Stimulated activated CD8-positive, alpha-beta memory T cell treated with anti-CD3 and anti-CD28 coated beads, Interleukin-2, amount 100 ng/mL, for 48 hours (primary cell): ENCODE results near the gene ATP2B2.

Experiments
- DNase-seq, 2 donors: peaks; one replicate each; pipeline ENCODE4 v3.0.0-alpha.2; 2020; ENCODE audit warnings: low read depth in 2 of 2

ATP2B2 gene

DNA sequence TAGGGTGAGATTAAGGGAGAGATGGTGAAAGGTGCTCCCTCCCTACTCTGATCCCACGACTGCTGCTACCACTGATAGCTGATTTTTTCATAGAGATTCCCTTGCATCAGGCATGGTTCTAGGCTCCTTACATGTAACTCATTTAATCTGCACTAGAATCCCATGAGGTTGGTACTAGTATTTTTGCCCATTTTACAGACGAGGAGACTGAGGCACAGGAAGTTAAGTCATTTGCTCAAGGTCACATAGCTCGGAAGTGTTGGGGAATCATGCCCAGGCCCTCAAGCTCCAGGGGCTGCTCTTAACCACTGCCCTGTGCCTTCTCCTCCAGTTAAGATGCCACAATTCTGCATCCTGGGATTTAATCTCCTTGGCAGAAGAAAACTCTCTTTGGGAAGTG lies 11.2 kb downstream of the ATP2B2 start:
- DNase-seq: no peak

GRCh38 chr3:10493202-10493589 lies 12.2 kb downstream of the ATP2B2 start:
- DNase-seq: no peak

DNA sequence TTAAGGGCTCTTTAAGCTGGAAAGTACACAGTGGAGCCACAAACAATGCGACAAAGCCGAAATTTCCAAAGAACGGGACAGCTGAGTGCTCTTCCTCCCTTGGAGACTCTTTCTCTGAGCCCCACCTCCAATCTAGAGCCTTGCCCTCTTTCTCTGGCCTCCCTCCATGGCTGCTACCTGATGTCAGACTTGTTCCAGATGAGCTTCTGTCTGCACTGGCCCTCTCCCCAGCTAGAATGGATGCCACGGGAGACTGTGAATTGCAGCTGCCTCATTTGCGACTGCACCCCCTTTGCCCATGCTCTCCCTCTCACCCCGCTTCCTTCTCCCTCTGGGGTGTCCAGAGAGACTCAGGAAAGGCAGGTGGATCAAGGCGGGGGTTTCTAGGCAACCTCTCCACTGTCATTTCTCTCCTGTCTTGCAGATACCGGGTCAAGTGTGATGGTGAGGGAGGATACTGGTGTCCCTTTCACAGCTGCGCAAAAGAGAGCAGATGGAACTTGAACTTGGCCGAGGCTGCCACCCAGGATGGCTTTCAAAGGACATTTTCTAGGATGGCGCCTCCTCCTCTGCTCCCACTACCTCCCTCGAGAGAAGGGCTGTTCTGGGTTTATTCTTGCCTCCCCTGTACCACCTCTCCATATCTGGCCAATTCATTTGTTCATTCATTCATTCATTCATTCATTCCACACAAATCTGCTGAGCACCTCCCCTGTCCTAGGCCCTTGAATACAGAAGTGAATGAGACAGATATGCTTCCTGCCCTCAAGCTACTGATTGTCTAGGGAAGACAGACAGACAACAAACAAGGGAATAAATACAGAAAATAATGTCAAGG lies 12.8 kb downstream of the ATP2B2 start:
- no peak for DNase-seq

DNA sequence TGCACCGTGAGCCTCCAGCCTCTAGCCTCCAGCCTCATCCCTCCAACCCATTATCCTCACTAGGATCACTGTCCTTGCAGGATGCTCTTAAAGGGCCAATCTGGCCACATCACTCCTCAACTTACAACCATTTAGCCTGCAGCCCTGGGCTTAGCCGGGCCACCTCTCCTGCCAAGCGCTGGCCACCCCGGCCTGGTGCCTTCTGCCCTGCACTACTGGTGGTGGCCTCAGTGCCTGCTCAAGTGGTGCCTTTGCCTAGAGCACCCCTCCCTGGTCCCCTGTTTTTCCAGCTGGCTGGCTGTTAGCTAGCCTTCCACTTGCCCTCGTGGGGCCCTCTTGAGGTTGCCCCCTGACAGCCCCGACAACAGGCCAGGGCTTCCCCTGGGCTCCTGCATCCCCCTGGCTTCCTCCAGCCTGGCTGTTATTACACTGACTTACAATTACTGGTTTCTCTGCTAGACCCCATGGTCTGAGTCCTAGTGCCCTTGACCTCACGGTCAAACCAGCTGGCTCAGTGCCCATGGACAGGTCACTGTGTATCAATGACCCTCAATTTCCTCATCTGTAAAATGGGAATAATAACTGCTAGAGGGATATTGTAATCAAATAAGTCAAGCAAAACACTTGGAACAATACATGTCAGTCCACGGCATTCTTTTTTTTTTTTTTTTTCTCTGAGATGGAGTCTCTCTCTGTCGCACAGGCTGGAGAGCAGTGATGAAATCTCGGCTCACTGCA lies 15.5 kb downstream of the ATP2B2 start:
- DNase-seq: no peak

DNA sequence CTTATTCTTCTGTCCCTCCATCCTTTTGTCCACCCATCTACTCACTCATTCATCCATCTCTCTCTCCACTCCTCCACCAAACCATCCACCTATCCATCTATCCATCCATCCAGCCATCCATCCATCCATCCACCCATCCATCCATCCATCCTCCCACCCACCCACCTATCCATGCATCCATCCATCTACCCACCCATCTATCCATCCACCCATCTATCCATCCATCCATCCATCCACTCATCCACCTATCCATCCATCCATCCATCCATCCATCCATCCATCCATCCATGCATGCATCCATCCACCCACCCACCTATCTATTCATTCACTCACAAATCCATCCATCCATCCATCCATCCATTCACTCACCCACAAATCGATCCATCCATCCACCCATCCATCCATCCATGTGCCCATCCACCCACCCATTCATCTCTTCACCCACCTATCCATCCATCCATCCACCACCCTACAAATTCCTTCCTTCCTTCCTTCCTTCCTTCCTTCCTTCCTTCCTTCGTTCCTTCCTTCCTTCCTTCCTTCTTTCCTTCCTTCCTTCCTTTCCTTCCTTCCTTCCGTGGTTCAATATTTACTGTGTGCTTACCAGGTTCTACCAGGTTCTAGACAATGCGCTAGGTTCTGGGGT lies 17.3 kb downstream of the ATP2B2 start:
- no peak for DNase-seq

DNA sequence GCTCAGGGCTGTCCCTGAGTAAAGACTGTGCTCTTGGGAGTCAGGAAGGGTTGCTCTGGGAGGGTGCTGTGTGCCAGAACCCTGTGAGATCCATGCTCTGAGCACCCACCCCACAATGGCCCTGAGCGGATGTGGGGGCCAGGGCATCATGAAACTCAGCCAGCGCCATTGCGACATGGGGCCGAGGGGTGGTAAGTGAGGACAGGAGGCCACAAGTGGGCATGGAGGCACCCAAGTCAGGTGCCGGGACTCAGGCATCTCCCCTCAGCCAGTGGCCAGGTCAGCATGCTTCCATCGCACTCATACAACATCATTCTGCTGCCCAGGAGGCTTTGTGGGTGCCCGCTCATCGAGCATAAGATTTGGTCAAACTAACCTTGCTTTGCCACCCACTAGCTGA lies 19.6 kb downstream of the ATP2B2 start:
- no peak for DNase-seq

DNA sequence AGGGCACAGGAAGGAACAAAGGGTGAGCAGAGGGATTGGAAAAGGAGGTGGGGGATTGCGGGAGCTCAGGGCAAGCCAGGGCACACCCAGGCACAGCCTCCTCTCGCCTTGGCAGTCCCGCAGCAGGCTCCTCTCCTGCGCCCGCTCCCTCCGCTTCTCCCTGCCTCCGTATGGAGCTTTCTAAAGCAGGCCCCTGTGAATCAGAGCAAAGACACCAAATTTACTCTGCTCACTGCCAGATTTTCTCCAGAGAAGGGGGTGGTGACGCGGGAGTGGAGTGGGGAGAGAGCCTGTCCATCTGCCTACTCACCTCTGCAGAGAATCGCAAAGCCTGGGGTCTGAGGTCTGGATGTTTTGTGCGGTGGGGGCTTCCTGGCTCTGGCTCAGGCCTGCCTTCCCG lies 20.0 kb downstream of the ATP2B2 start:
- DNase-seq: no peak

- no peak for DNase-seq
Measured at GRCh38 chr3:10484709-10485108, 20.7 kb downstream of the ATP2B2 start.

DNA sequence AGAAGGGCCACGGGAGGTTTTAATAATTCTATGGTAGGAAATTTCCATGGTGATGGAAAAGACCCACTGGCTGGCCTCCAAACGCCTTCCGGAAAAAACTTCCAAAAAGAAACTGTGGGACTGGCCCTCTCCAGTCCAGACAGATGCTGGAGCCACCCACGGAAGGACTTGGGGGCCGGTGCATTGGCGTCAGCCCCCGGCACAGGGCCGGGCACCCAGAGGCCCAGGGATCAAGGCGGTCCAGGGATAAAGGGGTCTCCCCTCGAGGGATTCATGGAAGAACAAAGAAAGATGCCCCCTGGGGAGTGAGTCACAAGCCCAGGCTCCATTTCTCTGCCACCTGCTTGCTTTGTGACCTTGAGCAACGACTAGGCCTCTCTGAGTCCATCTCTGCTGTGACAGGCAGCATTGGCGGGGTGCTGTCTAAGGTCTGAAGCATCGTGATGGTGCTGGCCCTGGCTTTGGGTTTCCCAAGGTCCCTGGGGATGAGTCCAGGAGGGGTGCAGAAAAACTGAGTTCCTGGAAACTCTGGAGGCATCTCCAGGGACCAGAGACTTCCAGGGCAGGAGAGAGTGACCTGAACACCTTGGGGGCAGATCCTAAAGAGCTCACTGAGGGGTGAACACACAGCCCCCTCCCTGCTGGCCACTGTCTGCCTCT lies 21.6 kb downstream of the ATP2B2 start:
- DNase-seq: no peak

- DNase-seq: no peak
Measured at GRCh38 chr3:10483364-10483675, 22.1 kb downstream of the ATP2B2 start.

DNA sequence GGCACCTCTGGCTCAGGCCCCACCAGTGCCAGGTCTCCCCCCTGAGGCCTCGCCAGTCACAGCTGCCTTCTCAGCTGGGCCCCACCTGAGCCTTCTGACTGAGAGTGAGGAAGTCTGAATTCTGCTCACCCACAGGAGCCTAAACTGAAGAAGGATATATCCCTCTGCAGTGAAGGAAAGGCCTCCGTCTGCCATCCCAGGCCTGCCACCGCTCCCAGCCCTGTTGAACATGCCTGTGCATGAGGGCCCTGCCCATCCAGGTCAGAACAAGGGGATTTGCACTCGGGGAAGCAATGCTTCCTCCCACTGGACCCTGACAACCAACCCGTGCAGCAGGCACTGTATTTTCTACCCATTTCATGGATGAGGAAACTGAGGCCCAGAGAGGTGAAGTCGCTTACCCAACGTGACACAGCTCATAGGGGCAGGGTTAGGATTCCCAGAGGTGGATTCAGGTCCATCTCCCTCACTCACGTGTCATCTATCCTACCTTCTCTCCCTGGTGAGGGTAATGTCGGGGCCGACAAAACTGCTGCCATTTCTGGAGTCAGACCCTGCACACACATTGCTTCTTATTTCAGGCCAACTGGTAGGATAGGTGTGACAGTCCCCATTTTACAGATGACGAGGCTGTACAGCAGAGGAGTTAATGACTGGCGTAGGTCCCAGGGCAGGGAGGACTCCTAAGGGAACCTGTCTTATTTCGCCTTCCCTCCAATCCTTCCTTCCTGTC lies 22.6 kb downstream of the ATP2B2 start:
- DNase-seq: no peak

- DNase-seq: no peak
Measured at GRCh38 chr3:10480871-10481378, 24.5 kb downstream of the ATP2B2 start.

DNA sequence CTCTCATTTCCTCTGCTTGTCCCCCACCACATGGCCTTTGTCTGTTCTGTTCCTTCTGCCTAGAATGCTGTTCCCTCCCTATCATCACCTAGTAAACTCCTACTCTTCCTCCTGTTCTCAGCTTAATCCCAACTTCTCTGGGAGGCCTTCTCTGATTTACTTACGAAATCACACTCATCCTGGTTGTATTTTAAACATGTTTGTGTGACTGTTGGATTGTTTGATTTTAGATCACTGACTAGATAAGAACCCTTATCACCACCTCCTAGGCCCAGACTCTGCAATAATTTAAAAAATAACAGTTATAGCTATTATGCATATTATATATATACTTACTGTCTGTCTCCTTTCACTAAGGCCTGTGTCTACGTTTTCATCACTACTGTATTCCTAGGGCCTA lies 26.1 kb downstream of the ATP2B2 start:
- DNase-seq: no peak

GRCh38 chr3:10475983-10476382 lies 29.4 kb downstream of the ATP2B2 start:
- DNase-seq: no peak

DNA sequence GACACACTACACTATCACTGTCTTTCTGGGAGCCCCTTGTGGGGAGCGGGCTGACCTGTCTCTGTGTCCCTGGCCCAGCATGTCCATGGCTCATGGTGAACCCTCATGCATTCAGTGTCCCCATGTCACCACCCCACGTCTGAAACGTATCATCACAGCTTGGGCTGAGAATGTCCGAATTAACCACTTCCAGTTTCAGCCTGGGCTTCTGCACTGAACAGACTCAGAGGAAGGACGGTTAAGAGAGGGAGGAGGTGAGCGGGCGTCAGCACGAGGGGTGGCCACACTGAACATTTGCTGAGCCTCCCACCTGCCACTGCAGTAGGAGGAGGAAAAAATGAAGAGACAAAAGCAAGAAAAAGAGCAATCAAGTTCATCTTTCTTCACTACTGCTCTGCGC lies 30.5 kb downstream of the ATP2B2 start:
- DNase-seq: no peak

- DNase-seq: no peak
Measured at GRCh38 chr3:10474275-10474646, 31.1 kb downstream of the ATP2B2 start.

DNA sequence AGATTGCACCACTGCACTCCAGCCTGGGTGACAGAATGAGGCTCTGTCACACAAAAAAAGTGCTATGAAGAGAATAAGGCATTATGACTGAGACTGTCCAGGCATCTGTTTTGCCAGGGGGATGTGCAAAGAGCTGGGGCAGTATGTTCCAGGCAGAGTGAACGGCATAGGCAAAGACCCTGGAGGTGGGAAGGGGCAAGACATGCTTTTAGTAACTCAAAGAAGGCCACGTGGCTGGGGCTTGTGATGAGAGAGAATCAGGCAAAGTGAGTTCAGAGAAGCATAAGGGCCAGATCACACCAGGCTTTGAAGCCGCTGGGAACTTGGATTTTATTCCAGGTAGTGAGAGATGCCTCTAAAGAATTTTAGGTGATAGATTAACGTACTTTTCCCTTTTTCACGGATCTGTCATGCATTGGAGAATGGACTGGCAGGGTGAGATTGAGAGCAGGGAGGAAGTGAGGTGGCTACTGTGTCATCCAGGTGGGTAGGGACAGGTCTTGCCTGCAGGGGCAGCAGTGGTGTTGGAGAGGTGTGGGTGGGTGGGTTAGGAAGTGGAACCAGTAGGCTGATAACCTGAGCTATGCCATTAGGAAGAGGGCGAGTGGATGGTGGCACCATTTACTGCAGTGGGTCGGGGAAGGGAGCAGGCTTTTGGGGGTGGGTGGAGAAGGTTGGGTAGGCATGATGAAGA lies 31.7 kb downstream of the ATP2B2 start:
- no peak for DNase-seq

- DNase-seq: no peak
Measured at GRCh38 chr3:10472877-10473440, 32.4 kb downstream of the ATP2B2 start.

GRCh38 chr3:10471054-10471688 lies 34.2 kb downstream of the ATP2B2 start:
- DNase-seq: no peak
